ENCODE results near the gene COA8. TPM values are rescaled to one million over a fixed set of nuclear protein-coding genes. Genes with fewer than 3 reads are reported as not detected.

Gene COA8
- total and polyA plus RNA-seq, 2 of the 13 experiments (the other 11 are each of a cell fraction or from before 2014, with no cell fraction given) = 10.9 to 25.1 TPM

DNA sequence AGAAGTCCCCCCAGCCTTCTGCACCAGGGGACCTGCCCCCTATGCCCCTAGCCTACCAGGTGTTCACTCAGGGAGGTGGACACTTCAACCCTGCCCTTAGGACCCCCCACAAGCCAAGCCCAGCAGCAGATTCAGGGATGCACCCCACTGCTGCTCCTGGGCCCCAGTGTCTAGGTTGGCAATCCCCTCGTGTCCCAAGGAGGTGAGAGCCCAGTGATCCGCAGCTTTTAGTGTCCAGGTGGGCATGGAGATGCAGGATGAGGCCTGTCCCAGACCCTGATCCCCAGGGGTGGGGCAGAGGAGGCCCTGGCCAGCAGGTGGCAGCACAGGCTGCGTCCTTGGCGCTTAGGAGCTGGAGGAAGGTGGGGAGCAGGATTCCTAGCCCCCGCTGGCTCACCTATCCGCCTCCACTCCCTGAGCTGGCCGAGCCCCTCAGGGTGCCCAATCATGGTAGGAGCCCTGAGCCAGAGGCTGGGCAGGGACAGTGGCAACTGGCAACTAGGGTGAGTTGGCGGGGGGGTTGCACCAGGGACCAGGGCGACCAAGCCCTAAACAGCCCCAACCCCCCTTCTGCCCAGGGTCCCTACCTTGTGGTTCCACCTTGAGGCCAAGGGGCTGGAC is 44.2 kb upstream of the COA8 start (continued):
- TF ChIP-seq, protein P1, sequence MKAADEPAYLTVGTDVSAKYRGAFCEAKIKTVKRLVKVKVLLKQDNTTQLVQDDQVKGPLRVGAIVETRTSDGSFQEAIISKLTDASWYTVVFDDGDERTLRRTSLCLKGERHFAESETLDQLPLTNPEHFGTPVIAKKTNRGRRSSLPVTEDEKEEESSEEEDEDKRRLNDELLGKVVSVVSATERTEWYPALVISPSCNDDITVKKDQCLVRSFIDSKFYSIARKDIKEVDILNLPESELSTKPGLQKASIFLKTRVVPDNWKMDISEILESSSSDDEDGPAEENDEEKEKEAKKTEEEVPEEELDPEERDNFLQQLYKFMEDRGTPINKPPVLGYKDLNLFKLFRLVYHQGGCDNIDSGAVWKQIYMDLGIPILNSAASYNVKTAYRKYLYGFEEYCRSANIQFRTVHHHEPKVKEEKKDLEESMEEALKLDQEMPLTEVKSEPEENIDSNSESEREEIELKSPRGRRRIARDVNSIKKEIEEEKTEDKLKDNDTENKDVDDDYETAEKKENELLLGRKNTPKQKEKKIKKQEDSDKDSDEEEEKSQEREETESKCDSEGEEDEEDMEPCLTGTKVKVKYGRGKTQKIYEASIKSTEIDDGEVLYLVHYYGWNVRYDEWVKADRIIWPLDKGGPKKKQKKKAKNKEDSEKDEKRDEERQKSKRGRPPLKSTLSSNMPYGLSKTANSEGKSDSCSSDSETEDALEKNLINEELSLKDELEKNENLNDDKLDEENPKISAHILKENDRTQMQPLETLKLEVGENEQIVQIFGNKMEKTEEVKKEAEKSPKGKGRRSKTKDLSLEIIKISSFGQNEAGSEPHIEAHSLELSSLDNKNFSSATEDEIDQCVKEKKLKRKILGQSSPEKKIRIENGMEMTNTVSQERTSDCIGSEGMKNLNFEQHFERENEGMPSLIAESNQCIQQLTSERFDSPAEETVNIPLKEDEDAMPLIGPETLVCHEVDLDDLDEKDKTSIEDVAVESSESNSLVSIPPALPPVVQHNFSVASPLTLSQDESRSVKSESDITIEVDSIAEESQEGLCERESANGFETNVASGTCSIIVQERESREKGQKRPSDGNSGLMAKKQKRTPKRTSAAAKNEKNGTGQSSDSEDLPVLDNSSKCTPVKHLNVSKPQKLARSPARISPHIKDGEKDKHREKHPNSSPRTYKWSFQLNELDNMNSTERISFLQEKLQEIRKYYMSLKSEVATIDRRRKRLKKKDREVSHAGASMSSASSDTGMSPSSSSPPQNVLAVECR (CRISPR knock-in tag; IDR thresholded peaks at IDR 0.05; ENCODE audit: borderline replicate concordance) = peak; percentile 48; the same call in 1 of the 2 replicates
- TF ChIP-seq, protein P2, sequence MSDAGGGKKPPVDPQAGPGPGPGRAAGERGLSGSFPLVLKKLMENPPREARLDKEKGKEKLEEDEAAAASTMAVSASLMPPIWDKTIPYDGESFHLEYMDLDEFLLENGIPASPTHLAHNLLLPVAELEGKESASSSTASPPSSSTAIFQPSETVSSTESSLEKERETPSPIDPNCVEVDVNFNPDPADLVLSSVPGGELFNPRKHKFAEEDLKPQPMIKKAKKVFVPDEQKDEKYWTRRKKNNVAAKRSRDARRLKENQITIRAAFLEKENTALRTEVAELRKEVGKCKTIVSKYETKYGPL (CRISPR knock-in tag; IDR thresholded peaks at IDR 0.05) = no peak
- TF ChIP-seq XBP1 (CRISPR knock-in tag; IDR thresholded peaks at IDR 0.05) (no peak), RBFOX2 (IDR thresholded peaks at IDR 0.05; ENCODE audit: low read depth, low read length) (0 out of 2 replicates have a peak, but pooled peaks have one; percentile 17), ZBTB7B (CRISPR knock-in tag; IDR thresholded peaks at IDR 0.05) (peak; percentile 72), ZMAT3 (CRISPR knock-in tag; conservative IDR thresholded peaks at IDR 0.05) (peak; percentile 42; the same call in 1 of the 2 replicates), MEIS1 (CRISPR knock-in tag; IDR thresholded peaks at IDR 0.05; ENCODE audit: borderline replicate concordance) (peak; percentile 26; the same call in 1 of the 2 replicates), ZNF501 (CRISPR knock-in tag; IDR thresholded peaks at IDR 0.05) (peak; percentile 33; the same call in 1 of the 2 replicates), ZNF468 (CRISPR knock-in tag; IDR thresholded peaks at IDR 0.05) (no peak), CAMTA2 (CRISPR knock-in tag; IDR thresholded peaks at IDR 0.05; ENCODE audit: borderline replicate concordance) (0 out of 2 replicates have a peak, but pooled peaks have one; percentile 60), ZNF331 (CRISPR knock-in tag; IDR thresholded peaks at IDR 0.05) (0 out of 2 replicates have a peak, but pooled peaks have one; percentile 38), SIX1 (CRISPR knock-in tag; IDR thresholded peaks at IDR 0.05; ENCODE audit: borderline replicate concordance) (no peak), LCORL (IDR thresholded peaks at IDR 0.05) (no peak), LCORL (CRISPR knock-in tag; IDR thresholded peaks at IDR 0.05) (peak; percentile 89), ZMYM4 (CRISPR knock-in tag; IDR thresholded peaks at IDR 0.05) (peak; percentile 28; the same call in 1 of the 2 replicates), ZNF709 (CRISPR knock-in tag; IDR thresholded peaks at IDR 0.05) (no peak), TAF1 (CRISPR knock-in tag; IDR thresholded peaks at IDR 0.05) (no peak), BORCS8-MEF2B (CRISPR knock-in tag; IDR thresholded peaks at IDR 0.05) (peak; percentile 48; the same call in 1 of the 2 replicates)
- TF ChIP-seq, protein P3, sequence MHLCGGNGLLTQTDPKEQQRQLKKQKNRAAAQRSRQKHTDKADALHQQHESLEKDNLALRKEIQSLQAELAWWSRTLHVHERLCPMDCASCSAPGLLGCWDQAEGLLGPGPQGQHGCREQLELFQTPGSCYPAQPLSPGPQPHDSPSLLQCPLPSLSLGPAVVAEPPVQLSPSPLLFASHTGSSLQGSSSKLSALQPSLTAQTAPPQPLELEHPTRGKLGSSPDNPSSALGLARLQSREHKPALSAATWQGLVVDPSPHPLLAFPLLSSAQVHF (CRISPR knock-in tag; IDR thresholded peaks at IDR 0.05) = no peak
- TF ChIP-seq, protein P4, sequence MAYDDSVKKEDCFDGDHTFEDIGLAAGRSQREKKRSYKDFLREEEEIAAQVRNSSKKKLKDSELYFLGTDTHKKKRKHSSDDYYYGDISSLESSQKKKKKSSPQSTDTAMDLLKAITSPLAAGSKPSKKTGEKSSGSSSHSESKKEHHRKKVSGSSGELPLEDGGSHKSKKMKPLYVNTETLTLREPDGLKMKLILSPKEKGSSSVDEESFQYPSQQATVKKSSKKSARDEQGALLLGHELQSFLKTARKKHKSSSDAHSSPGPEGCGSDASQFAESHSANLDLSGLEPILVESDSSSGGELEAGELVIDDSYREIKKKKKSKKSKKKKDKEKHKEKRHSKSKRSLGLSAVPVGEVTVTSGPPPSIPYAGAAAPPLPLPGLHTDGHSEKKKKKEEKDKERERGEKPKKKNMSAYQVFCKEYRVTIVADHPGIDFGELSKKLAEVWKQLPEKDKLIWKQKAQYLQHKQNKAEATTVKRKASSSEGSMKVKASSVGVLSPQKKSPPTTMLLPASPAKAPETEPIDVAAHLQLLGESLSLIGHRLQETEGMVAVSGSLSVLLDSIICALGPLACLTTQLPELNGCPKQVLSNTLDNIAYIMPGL (CRISPR knock-in tag; IDR thresholded peaks at IDR 0.05; ENCODE audit: borderline replicate concordance in 1 of 2, low read depth in 1 of 2) = peak; percentile 51 to 53; a peak in 1 of 4 replicates
- TF ChIP-seq, protein P5, sequence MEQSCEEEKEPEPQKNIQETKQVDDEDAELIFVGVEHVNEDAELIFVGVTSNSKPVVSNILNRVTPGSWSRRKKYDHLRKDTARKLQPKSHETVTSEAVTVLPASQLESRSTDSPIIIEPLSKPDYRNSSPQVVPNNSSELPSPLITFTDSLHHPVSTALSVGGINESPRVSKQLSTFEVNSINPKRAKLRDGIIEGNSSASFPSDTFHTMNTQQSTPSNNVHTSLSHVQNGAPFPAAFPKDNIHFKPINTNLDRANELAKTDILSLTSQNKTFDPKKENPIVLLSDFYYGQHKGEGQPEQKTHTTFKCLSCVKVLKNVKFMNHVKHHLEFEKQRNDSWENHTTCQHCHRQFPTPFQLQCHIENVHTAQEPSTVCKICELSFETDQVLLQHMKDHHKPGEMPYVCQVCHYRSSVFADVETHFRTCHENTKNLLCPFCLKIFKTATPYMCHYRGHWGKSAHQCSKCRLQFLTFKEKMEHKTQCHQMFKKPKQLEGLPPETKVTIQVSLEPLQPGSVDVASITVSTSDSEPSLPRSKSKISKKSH (CRISPR knock-in tag; IDR thresholded peaks at IDR 0.05; ENCODE audit: borderline replicate concordance) = 0 out of 2 replicates have a peak, but pooled peaks have one; percentile 12

All from HepG2 (cell line).